ENCODE results near the gene UGT1A1. TPM values are rescaled to one million over a fixed set of nuclear protein-coding genes. Genes with fewer than 3 reads are reported as not detected.

UGT1A1 gene
- total RNA-seq, 2 donors from 2014 or later = not detected

DNA sequence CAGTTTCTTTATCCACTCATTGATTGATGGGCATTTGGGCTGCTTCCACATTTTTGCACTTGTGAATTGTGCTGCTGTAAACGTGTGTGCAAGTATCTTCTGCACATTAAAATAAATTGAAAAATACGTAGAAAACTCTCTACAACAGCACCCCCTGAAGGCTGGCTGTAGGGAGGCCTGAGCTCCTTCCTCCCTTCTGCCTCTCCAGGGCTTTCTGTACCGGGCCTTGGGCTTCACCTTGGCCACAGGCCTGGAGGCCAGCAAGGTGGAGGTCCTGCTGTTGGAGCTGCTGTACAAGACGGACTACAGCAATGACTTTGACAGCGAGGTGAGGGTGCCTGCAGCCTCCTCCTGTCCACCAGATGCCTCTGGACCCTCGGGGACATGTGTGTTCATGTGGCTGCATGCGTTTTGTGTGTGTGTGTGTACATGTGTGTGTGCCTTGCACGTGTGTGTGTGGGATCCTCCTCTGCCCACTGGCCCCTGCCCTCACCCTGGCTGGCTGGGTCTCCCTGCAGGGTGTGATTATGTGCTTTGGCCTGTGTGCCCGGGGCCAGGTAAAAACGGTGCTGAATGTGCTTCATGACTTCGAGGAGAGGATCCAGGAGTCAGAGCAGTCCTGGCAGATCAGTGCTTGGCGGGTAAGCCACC lies 47.3 kb downstream of the UGT1A1 start:
- H3K4me1 ChIP-seq = no peaks in the 10 kb centered on the region
- H3K27ac ChIP-seq = no peak overlapping the region
- peak; percentile 42 for DNase-seq (ENCODE audit: low spot score)
- no peaks in the 10 kb centered on the region for H3K27me3 ChIP-seq
- no peak overlapping the region for H3K4me3 ChIP-seq
- TF ChIP-seq CTCF (IDR thresholded peaks at IDR 0.05) = no peak
- H3K36me3 ChIP-seq = no peaks in the 10 kb centered on the region
- no peaks in the 10 kb centered on the region for H3K9me3 ChIP-seq

GRCh38 chr2:233807966-233808935 lies 48.2 kb downstream of the UGT1A1 start:
- Histone ChIP-seq H3K9me3 (no peaks in the 10 kb centered on the region), H3K27ac (no peak overlapping the region), H3K27me3 (no peaks in the 10 kb centered on the region), H3K36me3 (no peaks in the 10 kb centered on the region), H3K4me1 (no peaks in the 10 kb centered on the region), H3K4me3 (no peak overlapping the region)
- TF ChIP-seq CTCF (IDR thresholded peaks at IDR 0.05) = no peak
- DNase-seq (ENCODE audit: low spot score) = peak; percentile 40

- Histone ChIP-seq H3K36me3 (no peaks in the 10 kb centered on the region), H3K9me3 (no peaks in the 10 kb centered on the region), H3K4me1 (no peaks in the 10 kb centered on the region), H3K27ac (no peak overlapping the region), H3K27me3 (no peaks in the 10 kb centered on the region), H3K4me3 (no peak overlapping the region)
- TF ChIP-seq CTCF (IDR thresholded peaks at IDR 0.05) = no peak
- no peak for DNase-seq (ENCODE audit: low spot score)
These were observed 50.3 kb downstream of the UGT1A1 start for GRCh38 chr2:233810385-233810784.

DNA sequence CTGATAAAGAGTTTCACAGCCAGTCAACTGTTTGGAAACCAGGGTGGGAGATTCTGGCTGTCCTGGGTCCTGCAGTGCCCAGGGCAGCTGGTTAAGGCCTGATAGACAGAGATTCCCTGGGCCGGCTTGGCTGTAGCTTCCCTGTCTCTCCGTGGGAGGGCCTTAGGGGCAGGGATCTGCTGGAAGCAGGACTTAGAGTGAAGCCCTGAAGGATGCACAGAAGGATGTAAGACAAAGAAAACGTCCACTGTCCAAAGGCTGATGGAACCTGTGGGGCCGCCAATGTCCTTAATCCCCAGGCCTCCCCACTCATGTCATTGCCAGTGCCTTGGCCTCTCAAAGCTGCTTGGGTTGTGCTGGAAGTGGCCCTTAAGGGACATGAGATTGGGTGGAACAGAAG lies 51.0 kb downstream of the UGT1A1 start:
- Histone ChIP-seq H3K27me3 (no peaks in the 10 kb centered on the region), H3K27ac (no peak overlapping the region), H3K9me3 (peaks cover 0 to 2% of the 10 kb centered on the region in 2 donors), H3K36me3 (no peaks in the 10 kb centered on the region), H3K4me3 (no peak overlapping the region), H3K4me1 (no peaks in the 10 kb centered on the region)
- no peak for DNase-seq (ENCODE audit: low spot score)
- TF ChIP-seq CTCF (IDR thresholded peaks at IDR 0.05) = no peak

DNA sequence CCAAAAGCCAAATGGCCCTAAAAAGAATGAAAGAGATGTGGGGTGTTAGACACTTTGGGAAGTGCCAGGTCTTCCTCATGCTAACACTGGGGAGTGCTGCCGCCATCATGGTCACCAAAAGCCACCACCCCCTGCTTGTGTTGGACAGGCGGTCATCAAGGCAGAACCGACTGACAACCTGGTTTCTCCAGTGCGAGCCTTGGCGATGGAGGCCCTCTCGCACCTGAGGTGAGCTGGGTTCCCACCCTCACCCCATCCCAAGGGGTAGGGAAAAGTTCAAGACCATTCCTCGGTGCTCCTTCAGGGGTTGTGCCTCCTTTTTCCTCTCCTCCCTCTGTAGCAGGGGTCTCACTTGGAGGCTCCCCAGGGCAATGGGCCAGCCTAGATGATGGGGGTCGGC lies 51.7 kb downstream of the UGT1A1 start:
- no peak for TF ChIP-seq CTCF (IDR thresholded peaks at IDR 0.05)
- no peaks in the 10 kb centered on the region for H3K27me3 ChIP-seq
- no peak overlapping the region for H3K4me3 ChIP-seq
- no peak overlapping the region for H3K27ac ChIP-seq
- peaks cover 0 to 9% of the 10 kb centered on the region in 2 donors for H3K9me3 ChIP-seq
- H3K4me1 ChIP-seq = no peaks in the 10 kb centered on the region
- no peaks in the 10 kb centered on the region for H3K36me3 ChIP-seq
- DNase-seq (ENCODE audit: low spot score) = no peak

Measured in right atrium auricular region (tissue), 2 donors.